Measurements from ENCODE around the gene APOC3. TPM values are rescaled to one million over a fixed set of nuclear protein-coding genes. Genes with fewer than 3 reads are reported as not detected.
A peak's percentile ranks its signal among the peaks of the same experiment; 100 is the strongest.

APOC3 gene
- total RNA-seq, 1 experiment from 2014 or later, result not detected

- DNase-seq, result no peak
- no peaks in the 10 kb centered on the region for H3K9me3 Mint-ChIP-seq
- Histone ChIP-seq H4K8ac (replicated peaks; ENCODE audit: insufficient read length, low read depth, low read length) (no peak overlapping the region), H2AFZ (ENCODE audit: low read length) (no peak overlapping the region), H3K9me3 (ENCODE audit: control insufficient read depth, low read depth, low read length) (no peaks in the 10 kb centered on the region), H3K9ac (ENCODE audit: extremely low read depth, insufficient read length, low read length) (no peak overlapping the region), H2BK120ac (ENCODE audit: low read depth, low read length, poor library complexity, severe bottlenecking) (no peak overlapping the region), H3K4me1 (ENCODE audit: insufficient read depth, low read length) (no peaks in the 10 kb centered on the region), H4K5ac (ENCODE audit: insufficient read length, low read depth, low read length) (no peak overlapping the region), H4K91ac (ENCODE audit: insufficient read length, low read depth, low read length) (no peak overlapping the region), H3K79me2 (ENCODE audit: insufficient read depth, low read length) (no peaks in the 10 kb centered on the region), H3K4me2 (ENCODE audit: insufficient read depth, insufficient read length, low read length) (no peak overlapping the region), H3K23ac (ENCODE audit: insufficient read length, low read depth, low read length) (no peak overlapping the region), H3K4ac (ENCODE audit: low read depth, low read length) (no peak overlapping the region), H2BK15ac (ENCODE audit: low read depth, low read length) (no peak overlapping the region), H2AK5ac (ENCODE audit: insufficient read length, low read length) (no peak overlapping the region), H3T11ph (ENCODE audit: low read length) (no peak overlapping the region), H4K20me1 (ENCODE audit: control insufficient read depth, insufficient read depth, insufficient read length) (no peaks in the 10 kb centered on the region), H3K14ac (ENCODE audit: insufficient read depth, low read length) (no peak overlapping the region), H3K18ac (ENCODE audit: insufficient read length, low read depth, low read length) (no peak overlapping the region), H3K79me1 (ENCODE audit: insufficient read depth, low read depth, low read length, poor library complexity, severe bottlenecking) (no peaks in the 10 kb centered on the region), H3K27ac (ENCODE audit: insufficient read length, low read depth, low read length) (no peak overlapping the region), H2BK12ac (ENCODE audit: insufficient read length, low read depth, low read length) (no peak overlapping the region), H3K23me2 (ENCODE audit: insufficient read length, low read depth, low read length, poor library complexity, severe bottlenecking) (no peaks in the 10 kb centered on the region), H3K27me3 (ENCODE audit: insufficient read depth, low read length) (no peaks in the 10 kb centered on the region), H2BK20ac (ENCODE audit: low read depth, low read length, poor library complexity, severe bottlenecking) (no peak overlapping the region), H3K56ac (ENCODE audit: insufficient read length, low read depth, low read length) (no peak overlapping the region), H2BK5ac (ENCODE audit: insufficient read length, low read length) (no peak overlapping the region)
- WGBS (ENCODE audit: extremely low coverage, insufficient read length, low lambda C conversion rate), result no CpG with 5 or more reads among the region's 9 CpGs
- H3K4me1 Mint-ChIP-seq, result peaks cover 32 to 35% of the 10 kb centered on the region in 2 experiments
- no peaks in the 10 kb centered on the region for H3K27me3 Mint-ChIP-seq (ENCODE audit: low read depth)
- H3K36me3 Mint-ChIP-seq (ENCODE audit: insufficient read depth in 1 of 3, low read depth in 3 of 3), result peaks cover 4 to 24% (median 23%) of the 10 kb centered on the region in 3 experiments; a peak in 6 of 7 replicates
- TF ChIP-seq CTCF (conservative IDR thresholded peaks at IDR 0.05), result no peak
- H3K4me3 Mint-ChIP-seq, result no peak overlapping the region
- peak overlapping the region in 2 of 3 experiments; percentile 34 to 82; a peak in 2 of 7 replicates for H3K27ac Mint-ChIP-seq
Observed at GRCh38 chr11:116840746-116841296, 11.1 kb downstream of the APOC3 start.
